HG03108 (cell line): Measurements from ENCODE around the gene KIZ.
A peak's percentile ranks its signal among the peaks of the same experiment; 100 is the strongest.

ENCODE experiments used
- ATAC-seq: cut with Tn5 transposase; IDR thresholded peaks from one replicate; pipeline ENCODE4 v1.9.1; 2021; ENCODE audit warnings: moderate library complexity; ENCODE audit not compliant: unreplicated experiment

The KIZ gene

GRCh38 chr20:21251278-21251677, 125.4 kb downstream of the KIZ start:
- ATAC-seq, result no peak

DNA sequence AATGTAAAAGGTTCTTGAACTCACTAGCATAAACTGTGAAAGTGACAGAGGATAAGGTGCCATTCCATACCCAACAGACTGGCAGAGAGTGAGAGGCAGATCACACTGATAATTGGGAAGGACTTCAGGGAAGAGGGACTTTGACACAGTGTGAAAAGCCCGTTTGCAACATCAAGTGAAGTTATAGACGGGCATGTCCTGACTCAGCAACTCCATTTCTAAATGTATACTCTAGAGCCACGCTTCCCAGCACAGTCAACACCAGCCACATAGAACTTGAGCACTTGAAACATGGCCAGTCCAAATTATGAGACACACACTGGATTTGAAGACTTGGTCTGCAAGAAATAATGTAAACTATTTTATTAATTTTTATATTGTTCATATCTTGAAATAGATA, 131.3 kb downstream of the KIZ start:
- no peak for ATAC-seq

DNA sequence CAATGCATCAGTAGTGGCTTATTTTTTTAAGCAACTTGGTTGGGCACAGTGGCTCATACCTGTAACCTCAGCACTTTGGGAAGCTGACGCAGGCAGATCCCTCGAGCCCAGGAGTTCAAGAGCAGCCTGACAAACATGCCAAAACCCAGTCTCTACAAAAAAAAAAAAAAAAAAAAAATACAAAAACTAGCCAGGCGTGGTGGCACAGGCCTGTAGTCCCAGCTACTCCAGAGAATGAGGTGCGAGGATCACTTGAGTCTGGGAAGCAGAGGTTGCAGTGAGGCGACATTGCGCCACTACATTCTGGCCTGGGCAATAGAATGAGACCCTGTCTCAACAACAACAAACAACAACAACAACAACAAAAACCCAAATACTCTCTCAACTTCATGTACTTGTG, 132.5 kb downstream of the KIZ start:
- no peak for ATAC-seq

DNA sequence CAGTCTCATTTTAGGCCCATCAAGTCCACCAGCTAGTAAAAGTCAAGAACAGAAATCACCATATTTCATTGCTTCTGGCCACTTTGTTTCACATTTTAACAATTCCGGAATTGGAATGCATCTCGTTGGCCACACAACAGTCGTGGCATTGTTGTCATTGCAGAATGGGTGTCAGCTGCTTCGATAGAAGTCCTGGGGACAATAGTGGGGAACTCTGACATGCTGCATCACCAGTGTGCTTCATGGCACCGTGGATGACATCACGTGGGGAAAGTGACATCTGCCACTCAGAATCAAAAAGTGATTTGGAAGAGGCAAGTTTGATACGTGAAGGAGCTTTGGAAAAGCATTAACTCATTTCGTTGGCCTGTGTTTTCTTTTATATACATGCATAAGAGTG, 133.5 kb downstream of the KIZ start:
- no peak for ATAC-seq

DNA sequence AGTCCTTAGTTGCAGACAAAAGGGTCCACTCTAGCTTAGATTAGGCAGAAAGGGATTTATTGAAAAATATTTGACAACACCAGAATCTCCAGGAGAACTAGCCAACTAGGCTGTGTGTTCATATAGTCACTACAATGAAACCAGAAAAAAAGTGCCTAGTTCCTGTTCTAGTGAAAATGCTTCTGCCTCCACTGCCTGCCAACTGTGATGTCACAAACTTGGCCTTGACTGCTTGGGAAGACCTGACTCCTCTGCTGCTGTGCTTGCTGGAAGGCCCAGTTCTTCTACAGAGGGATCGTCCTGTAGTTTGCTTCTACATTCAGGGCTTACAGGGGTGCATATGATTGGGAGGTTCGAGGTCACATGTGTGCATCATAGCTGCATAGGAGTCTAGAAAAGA, 136.9 kb downstream of the KIZ start:
- ATAC-seq, result no peak

DNA sequence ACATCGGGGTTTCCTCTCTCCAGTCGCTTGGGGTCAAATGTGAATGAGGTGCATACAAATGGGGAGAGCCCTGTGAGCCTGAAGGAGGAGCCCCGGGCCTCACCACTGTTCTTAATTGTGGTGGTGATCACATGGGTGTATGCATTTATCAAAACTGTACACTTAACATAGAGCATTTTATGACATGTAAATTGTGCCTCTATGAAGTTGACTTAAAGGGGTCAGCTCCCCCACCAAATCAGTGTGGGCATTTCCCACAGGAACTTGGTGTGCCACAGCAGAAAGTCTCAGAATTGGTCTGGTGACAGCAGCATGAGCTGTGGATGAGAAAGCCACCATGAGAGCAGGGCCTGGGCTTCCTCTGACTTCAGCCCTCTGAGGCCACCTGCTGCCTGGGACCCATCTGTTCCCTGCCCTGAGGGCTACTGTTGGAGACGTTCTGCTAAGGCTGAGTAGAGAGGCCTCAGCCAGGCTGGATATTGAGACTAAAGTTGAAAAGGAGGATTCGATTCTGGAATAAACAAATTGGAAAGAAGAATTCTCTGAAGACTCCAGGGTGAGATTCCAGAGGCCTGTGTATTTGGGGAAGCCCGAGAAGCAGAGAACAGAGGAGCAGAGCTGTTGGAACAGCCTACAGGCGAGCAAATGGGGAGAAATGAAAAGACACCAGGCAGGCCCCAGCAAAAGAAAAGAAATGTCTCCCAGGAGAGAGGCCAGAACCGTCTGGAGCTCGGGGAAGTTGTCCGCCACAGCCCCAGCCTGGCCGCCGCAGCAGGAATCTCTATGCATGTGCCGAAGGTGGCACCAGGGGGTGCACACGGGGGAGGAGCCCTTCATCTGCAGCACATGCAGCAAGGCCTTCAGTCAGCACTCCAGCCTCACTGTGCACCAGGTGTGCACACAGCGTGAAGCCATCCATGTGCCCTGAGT, 139.6 kb downstream of the KIZ start:
- no peak for ATAC-seq

DNA sequence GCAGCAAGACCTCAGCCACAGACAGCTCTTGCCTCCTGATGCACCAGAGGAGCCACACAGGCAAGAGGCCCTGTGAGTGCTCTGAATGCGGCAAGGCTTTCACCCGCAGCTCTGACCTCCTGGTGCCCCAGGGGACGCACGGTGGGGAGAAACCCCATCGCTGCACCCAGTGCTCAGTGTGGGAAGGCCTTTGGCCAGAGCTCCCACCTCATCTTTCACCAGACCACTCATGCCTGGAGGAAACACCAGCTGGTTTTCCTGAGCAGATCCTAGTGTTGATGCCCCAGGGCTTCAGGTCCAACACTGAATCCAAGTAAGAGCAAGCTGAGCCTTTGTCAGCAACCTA, 140.3 kb downstream of the KIZ start:
- no peak for ATAC-seq

- ATAC-seq, result no peak
Observed at GRCh38 chr20:21269772-21270171, 143.9 kb downstream of the KIZ start.

DNA sequence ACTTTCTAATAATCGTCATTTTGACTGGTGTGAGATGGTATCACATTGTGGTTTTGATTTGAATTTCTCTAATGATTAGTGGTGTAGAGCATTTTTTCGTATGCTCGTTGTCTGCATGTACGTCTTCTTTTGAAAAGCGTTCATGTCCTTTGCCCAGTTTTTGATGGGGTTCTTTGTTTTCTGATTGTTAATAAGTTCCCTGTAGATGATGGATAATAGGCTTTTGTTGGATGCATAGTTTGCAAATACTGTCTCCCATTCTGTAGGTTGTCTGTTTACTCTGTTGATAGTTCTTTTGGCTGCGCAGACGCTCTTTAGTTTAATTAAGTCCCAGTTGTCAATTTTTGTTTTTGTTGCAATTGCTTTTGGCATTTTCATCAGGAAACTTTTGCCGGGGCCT, 144.9 kb downstream of the KIZ start:
- no peak for ATAC-seq

- peak; percentile 46 for ATAC-seq
Observed at GRCh38 chr20:21272279-21272678, 146.4 kb downstream of the KIZ start.

DNA sequence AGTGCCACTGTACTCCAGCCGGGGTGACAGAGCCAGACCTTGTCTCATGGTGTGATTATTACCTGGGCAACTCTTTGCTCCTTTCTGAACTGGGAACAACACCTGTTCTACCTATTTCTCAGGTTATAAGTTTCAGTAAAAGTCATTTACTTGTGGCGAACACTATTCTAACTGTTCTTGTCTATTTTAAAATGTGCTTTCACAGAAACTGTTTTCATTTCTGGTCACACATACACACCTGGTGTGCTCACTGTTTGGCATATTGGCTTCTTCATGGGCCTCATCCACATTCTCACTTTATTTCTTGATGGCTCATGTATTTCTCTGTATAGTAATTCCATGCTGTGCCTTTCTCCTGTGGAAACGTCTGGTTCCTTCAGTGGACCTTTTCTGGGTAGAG, 146.8 kb downstream of the KIZ start:
- ATAC-seq, result peak; percentile 63

- no peak for ATAC-seq
Observed at GRCh38 chr20:21273755-21274386, 148.0 kb downstream of the KIZ start.

DNA sequence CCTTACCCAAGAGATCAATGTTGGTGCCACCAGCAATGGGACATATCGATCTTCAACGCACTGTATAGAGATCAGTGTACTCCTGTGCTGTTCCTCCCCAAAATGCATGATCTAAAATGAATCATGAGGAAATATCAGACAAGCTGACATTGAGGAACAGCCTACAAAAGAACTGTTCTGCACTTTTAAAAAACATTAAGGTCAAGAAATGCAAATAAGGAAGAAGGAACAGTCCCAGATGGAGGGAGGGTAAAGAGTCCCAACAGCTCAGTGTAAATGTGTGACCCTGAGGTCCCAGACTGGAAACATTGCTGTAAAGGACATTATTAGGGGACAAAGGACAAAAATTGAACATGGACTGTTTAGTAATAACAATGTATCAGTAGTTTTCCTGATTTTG, 152.9 kb downstream of the KIZ start:
- no peak for ATAC-seq

GRCh38 chr20:21279706-21280521, 154.0 kb downstream of the KIZ start:
- no peak for ATAC-seq

GRCh38 chr20:21280522-21281016, 154.7 kb downstream of the KIZ start:
- ATAC-seq, result no peak

GRCh38 chr20:21286775-21287174, 160.9 kb downstream of the KIZ start:
- ATAC-seq, result no peak

GRCh38 chr20:21288587-21289370, 162.9 kb downstream of the KIZ start:
- ATAC-seq, result no peak

GRCh38 chr20:21289651-21290050, 163.8 kb downstream of the KIZ start:
- no peak for ATAC-seq

- no peak for ATAC-seq
Observed at GRCh38 chr20:21291026-21291425, 165.1 kb downstream of the KIZ start.

DNA sequence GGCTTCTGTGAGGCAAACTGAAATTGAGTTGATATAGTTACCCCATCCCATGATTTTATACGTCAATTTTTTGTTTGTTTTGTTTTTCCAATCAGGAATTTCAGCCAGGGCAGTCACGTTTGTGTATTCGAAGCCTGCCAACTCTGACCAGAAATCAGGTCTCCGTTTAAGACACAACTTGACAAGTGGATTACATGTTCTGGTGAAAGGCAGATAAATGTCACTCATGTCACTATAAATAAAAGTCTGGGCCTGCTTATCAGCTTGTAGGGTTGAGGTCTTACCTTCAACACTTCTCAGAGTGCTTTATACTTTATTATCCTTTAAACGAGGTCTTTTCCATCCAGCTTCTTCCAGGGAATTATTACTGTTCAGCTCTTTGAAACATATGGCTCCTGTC, 168.9 kb downstream of the KIZ start:
- no peak for ATAC-seq
